ENCODE measurements around the gene SNX17. TPM values are rescaled to one million over a fixed set of nuclear protein-coding genes. Genes with fewer than 3 reads are reported as not detected.

Gene SNX17
- total RNA-seq, 4 donors from 2014 or later: 84.7 to 151 (median 124) TPM

DNA sequence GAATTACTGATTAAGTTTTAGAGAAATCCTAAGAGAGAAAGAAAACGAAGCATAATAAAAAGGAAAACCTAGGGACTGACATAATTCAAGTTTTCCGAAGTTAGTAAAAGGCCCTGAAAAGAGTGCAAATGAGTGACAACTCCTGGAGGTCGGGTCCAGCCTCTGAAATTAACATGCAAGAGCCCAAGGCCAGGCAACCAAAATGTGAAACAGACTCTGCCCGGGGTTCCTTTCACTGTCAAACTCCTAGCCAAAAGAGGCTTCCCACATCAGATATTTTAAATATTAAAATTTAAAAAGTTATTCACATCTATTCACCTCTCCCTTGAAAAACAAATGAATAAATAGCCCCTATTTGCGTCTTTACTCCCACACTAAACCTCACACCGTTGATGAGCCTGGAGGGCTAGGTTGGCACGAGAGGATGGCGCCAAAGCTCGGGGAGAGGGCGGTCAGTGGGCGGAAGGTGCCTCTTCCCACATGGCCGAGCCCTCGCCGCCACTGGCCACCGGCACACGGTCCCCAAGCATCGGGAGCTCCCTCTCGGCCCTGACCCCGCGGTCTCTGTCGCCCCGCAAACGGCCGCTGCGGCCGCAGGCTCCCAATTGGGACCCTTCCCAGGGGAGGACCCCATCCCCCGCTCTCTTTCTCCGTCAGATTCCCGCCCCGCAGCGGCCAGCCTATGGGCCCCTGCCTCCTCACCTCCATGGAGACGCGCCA, 38.3 kb downstream of the SNX17 start:
- peak overlapping the region; percentile 71 to 100 (median 91) for H3K4me3 ChIP-seq
- DNase-seq (ENCODE audit: extremely low spot score): no peak
- WGBS: under 1% methylated on average over 12 of the region's 33 CpGs
- peak overlapping the region; percentile 84 to 91 (median 87) for H3K27ac ChIP-seq (replicated peaks in 1 of 4)
- H3K4me1 ChIP-seq: peaks cover 24 to 35% (median 29%) of the 10 kb centered on the region in 4 donors
- H3K9me3 ChIP-seq: no peaks in the 10 kb centered on the region
- H3K27me3 ChIP-seq: no peaks in the 10 kb centered on the region
- H3K36me3 ChIP-seq: peaks cover 0 to 5% (median 4%) of the 10 kb centered on the region in 4 donors
- no peak for TF ChIP-seq POLR2A (IDR thresholded peaks at IDR 0.05; ENCODE audit: low read depth)
- no peak for TF ChIP-seq POLR2AphosphoS5 (IDR thresholded peaks at IDR 0.05)
- TF ChIP-seq, protein P1, sequence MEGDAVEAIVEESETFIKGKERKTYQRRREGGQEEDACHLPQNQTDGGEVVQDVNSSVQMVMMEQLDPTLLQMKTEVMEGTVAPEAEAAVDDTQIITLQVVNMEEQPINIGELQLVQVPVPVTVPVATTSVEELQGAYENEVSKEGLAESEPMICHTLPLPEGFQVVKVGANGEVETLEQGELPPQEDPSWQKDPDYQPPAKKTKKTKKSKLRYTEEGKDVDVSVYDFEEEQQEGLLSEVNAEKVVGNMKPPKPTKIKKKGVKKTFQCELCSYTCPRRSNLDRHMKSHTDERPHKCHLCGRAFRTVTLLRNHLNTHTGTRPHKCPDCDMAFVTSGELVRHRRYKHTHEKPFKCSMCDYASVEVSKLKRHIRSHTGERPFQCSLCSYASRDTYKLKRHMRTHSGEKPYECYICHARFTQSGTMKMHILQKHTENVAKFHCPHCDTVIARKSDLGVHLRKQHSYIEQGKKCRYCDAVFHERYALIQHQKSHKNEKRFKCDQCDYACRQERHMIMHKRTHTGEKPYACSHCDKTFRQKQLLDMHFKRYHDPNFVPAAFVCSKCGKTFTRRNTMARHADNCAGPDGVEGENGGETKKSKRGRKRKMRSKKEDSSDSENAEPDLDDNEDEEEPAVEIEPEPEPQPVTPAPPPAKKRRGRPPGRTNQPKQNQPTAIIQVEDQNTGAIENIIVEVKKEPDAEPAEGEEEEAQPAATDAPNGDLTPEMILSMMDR (IDR thresholded peaks at IDR 0.05): peak in 1 of 3 experiments; percentile 4
- intact Hi-C loops (cut with DNase I): loop anchor here (2.0 to 5.0 kb wide), 2 partner anchors 20 to 36 kb away; partner anchors contain the start of genes EIF2B4, NRBP1 and SNX17

DNA sequence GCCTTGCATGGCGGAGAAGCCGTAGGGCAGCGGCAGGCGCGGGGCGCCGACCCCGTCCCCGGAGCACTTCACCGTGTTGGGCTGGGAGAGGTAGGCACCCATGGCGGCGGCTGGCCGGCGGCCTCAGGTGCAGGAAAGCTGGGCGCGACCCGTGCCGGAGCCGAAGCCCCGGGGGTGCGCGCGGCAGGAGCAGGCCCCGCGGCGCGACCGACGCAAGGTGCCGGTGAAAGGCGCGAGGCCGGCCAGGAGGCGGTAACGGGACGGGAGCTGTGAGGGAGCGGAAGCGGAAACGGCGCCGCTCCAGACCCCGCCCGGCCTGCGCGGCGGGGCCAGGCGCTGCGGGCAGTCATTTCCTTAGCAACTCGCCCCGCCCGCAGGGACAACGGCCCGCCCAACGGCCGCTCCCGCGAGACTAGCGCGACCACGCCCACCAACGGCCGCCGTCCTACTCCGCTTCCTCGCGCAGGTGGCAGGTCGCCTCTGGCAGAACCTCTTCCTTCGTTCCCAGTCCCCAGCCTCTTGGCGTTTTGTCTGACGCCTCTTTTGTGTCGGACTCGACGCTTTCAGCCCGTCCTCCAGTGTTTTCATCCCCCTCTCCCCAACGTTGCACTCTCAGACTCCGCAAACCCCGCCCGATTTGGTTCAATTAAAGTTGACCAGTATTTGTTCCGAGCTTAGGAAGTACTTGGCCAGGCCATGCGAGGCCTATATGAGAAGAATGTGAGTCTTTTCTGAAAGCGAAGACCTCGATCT, 39.1 kb downstream of the SNX17 start, which contains the start of gene PPM1G:
PPM1G (minus strand) TSS at position 271 of the 753 bp plus-strand sequence; CDS start at position 102, 169 bp downstream.
- peak within 1 kb of the TSS; percentile 71 to 100 (median 91) for H3K4me3 ChIP-seq
- DNase-seq (ENCODE audit: extremely low spot score): peak; percentile 96
- intact Hi-C loops (cut with DNase I): loop anchor here (2.0 to 5.0 kb wide), 2 partner anchors 19 to 37 kb away; partner anchors contain the start of genes EIF2B4, NRBP1 and SNX17
- no peaks in the 10 kb centered on the region for H3K9me3 ChIP-seq
- H3K27me3 ChIP-seq: no peaks in the 10 kb centered on the region
- WGBS: under 1% methylated on average over 18 of the region's 82 CpGs
- peak within 1 kb of the TSS; percentile 84 to 91 (median 87) for H3K27ac ChIP-seq (replicated peaks in 1 of 4)
- TF ChIP-seq, protein P1 (IDR thresholded peaks at IDR 0.05): peak in 1 of 3 experiments; percentile 4
- TF ChIP-seq EP300 (IDR thresholded peaks at IDR 0.05): no peak
- peak; percentile 84 to 85 for TF ChIP-seq POLR2AphosphoS5 (IDR thresholded peaks at IDR 0.05)
- peaks cover 0 to 5% (median 4%) of the 10 kb centered on the region in 4 donors for H3K36me3 ChIP-seq
- H3K4me1 ChIP-seq: peaks cover 24 to 35% (median 29%) of the 10 kb centered on the region in 4 donors

DNA sequence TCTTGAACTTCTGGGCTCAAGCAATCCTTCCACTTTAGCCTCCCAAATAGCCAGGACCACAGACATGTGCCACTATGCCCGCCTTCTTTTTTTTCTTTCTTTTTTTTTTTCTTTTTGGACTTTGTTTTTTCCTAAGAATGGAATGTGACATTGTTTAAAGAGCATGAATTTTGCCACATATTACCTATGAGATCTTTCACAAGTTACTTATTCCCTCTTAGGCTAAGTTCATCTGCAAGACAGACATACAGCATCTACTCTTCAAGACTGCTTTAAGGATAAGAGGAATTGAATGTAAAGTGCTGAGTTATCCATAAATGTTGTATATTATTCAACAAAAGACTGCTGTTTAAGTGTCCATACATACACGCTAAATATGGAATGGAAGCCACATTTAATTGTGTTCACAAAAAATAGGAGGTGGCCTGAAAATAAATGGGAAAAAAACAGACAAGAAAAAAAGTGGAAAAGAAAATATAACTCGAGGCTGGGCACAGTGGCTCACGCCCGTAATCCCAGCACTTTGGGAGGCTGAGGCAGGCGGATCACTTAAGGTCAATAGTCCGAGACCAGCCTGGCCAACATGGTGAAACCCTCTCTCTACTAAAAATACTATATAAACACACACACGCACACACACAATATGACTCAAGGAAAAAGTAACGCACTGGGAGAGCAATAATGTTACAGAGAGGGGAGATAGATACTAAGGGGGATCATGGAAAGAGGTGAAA, 42.2 kb downstream of the SNX17 start:
- DNase-seq (ENCODE audit: extremely low spot score): no peak
- H3K36me3 ChIP-seq: no peaks in the 10 kb centered on the region
- 82% methylated on average over 9 of the region's 9 CpGs for WGBS
- TF ChIP-seq, protein P1 (IDR thresholded peaks at IDR 0.05): no peak
- no peak for TF ChIP-seq EP300 (IDR thresholded peaks at IDR 0.05)
- peaks cover 16 to 20% (median 18%) of the 10 kb centered on the region in 4 donors for H3K4me1 ChIP-seq
- intact Hi-C loops (cut with DNase I): no loop called here
- H3K27ac ChIP-seq (replicated peaks in 1 of 4): no peak overlapping the region
- no peak overlapping the region for H3K4me3 ChIP-seq
- no peaks in the 10 kb centered on the region for H3K27me3 ChIP-seq
- no peaks in the 10 kb centered on the region for H3K9me3 ChIP-seq

DNA sequence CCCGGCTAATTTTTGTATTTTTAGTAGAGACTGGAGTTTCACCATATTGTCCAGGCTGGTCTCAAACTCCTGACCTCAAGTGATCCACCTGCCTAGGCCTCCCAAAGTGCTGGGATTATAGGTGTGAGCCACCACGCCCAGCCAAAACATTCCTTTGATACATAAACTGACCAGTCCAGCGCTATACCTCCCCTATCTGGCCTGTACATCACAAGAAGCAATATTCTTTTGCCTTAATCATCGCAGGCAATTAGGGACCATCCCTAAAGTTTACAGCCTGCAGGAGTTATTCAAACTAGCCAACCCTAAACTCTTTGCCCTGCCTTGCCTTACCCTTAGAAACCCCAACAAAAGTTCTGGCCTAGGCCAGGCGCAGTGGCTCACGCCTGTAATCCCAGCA, 45.7 kb downstream of the SNX17 start:
- TF ChIP-seq POLR2AphosphoS5 (IDR thresholded peaks at IDR 0.05) (no peak), POLR2A (IDR thresholded peaks at IDR 0.05; ENCODE audit: low read depth) (no peak), EP300 (IDR thresholded peaks at IDR 0.05) (no peak)
- TF ChIP-seq, protein P1 (IDR thresholded peaks at IDR 0.05): no peak
- DNase-seq (ENCODE audit: extremely low spot score): no peak
- WGBS: 94% methylated on average over 6 of the region's 6 CpGs
- intact Hi-C loops (cut with DNase I): no loop called here
- Histone ChIP-seq H3K27me3 (no peaks in the 10 kb centered on the region), H3K4me3 (no peak overlapping the region), H3K4me1 (no peaks in the 10 kb centered on the region), H3K9me3 (no peaks in the 10 kb centered on the region), H3K27ac (replicated peaks in 1 of 4) (no peak overlapping the region), H3K36me3 (no peaks in the 10 kb centered on the region)

Measured in esophagus muscularis mucosa (tissue), 4 donors.